ENCODE results near the gene OR2M2.

DNA sequence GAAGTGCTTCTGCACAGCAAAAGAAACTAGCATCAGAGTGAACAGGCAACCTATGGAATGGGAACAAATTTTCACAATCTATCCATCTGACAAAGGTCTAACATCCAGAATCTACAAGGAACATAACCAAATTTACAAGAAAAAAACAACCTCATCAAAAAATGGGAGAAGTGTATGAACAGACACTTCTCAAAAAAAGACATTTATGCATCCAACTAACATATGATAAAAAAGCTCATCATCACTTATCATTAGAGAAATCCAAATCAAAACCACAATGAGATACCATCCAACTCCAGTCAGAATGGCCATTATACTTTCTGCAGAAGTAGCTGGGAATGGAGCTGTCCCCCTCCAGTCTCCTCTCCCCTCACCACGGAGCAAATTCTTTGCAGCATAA is 19.5 kb downstream of the OR2M2 start:
- TF ChIP-seq GATA3 (IDR thresholded peaks at IDR 0.05; ENCODE audit: low read depth, low read length) (no peak), GATA2 (IDR thresholded peaks at IDR 0.05; ENCODE audit: low read depth, low read length) (no peak)
